GM21447 (cell line): ENCODE results near the gene APCDD1L.
"Not testable (repeated sequence)": the region's sequence is repeated elsewhere in the genome, so short reads cannot be mapped to it uniquely, and the experiment has no call there.

Source experiments
- ATAC-seq: cut with Tn5 transposase; IDR thresholded peaks from one replicate; pipeline ENCODE4 v1.9.1; 2021; ENCODE audit not compliant: unreplicated experiment

APCDD1L gene

GRCh38 chr20:58418949-58419748 lies 96.0 kb downstream of the APCDD1L start:
- no peak for ATAC-seq

- no peak for ATAC-seq
Measured at GRCh38 chr20:58417438-58417837, 97.8 kb downstream of the APCDD1L start.

- ATAC-seq: no peak
Measured at GRCh38 chr20:58416835-58417234, 98.4 kb downstream of the APCDD1L start.

GRCh38 chr20:58416057-58416456 lies 99.1 kb downstream of the APCDD1L start:
- no peak for ATAC-seq

- not testable (repeated sequence) for ATAC-seq
Measured at GRCh38 chr20:58414786-58415185, 100.4 kb downstream of the APCDD1L start.

- ATAC-seq: not testable (repeated sequence)
Measured at GRCh38 chr20:58414216-58414615, 101.0 kb downstream of the APCDD1L start.
